Subcutaneous adipose tissue (tissue), 4 donors: Measurements from ENCODE around the gene CYP19A1. TPM values are rescaled to one million over a fixed set of nuclear protein-coding genes. Genes with fewer than 3 reads are reported as not detected.

Experiments
- total RNA-seq, 4 donors: library from RNA; depleted of rRNA; stranded (reverse); fragments of >200 nt; gene quantifications; one replicate each; pipeline ENCODE4 v1.1.0, GENCODE V29; 2016
- TF ChIP-seq, protein P1 (sequence below): fragments of 450-650 bp; IDR thresholded peaks from one replicate; pipeline ENCODE4 v1.5.1; 2016; ENCODE audit warnings: low read depth, mild to moderate bottlenecking, control low read depth, antibody characterized with exemption, moderate library complexity

The CYP19A1 gene
- total RNA-seq, 4 donors from 2014 or later, result 0.75 to 16.7 (median 8.3) TPM

DNA sequence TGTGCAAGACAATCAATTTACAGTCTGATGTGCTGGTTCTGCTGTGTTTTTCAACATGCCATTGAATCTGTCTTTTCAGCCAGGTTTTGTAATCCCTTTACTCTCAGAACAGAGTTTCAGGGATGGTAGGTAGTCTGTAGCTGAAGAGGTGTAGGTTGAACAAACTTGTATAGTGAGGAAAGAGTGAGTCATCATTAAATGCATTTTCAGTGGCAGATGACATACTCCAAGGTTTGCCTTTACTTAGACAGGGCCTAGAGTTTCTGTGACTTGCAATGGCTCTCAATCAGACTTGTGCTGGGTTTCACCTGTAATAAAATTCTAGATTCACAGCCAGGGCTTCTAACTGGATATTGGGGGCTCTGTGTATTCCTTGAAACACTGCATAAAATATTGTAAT is 94.6 kb downstream of the CYP19A1 start:
- TF ChIP-seq, protein P1, sequence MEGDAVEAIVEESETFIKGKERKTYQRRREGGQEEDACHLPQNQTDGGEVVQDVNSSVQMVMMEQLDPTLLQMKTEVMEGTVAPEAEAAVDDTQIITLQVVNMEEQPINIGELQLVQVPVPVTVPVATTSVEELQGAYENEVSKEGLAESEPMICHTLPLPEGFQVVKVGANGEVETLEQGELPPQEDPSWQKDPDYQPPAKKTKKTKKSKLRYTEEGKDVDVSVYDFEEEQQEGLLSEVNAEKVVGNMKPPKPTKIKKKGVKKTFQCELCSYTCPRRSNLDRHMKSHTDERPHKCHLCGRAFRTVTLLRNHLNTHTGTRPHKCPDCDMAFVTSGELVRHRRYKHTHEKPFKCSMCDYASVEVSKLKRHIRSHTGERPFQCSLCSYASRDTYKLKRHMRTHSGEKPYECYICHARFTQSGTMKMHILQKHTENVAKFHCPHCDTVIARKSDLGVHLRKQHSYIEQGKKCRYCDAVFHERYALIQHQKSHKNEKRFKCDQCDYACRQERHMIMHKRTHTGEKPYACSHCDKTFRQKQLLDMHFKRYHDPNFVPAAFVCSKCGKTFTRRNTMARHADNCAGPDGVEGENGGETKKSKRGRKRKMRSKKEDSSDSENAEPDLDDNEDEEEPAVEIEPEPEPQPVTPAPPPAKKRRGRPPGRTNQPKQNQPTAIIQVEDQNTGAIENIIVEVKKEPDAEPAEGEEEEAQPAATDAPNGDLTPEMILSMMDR, result no peak

DNA sequence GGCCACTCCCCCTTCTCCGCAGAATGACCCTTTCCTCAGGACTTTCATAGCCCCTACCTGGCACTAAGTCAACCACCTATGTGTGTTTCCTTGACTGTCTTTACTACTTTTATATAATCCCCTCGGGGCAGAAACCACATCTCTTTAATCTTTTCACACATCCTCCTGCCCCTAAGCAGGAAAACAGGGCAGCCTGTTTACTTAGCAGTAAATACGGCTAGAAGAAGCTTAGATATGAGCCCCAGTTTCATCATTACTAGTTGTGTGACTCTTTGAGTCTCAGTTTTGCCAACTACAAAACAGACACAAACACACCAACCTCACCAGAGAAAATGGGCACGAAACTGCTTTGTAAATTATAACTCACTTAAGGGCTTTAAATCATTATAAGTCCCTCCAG is 98.3 kb downstream of the CYP19A1 start:
- TF ChIP-seq, protein P1, result no peak

DNA sequence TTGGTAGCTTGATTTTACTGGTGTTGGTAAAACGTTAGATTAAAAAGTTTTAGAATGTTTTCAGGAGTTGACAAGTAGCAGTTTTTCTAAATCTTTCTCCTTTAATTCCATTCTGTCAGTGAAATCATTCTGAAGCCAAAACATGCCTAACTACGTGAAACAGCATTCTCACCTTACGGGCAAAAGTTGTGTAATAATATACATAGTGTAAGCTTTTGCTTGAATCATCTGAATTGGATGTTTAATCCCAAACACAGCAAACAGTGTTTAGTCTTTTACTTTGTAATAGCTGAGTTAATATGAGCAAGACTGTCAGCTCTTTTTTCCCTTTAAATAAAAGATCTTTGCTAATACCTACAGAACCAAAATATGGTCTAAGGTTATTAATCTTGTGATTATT is 100.6 kb downstream of the CYP19A1 start:
- TF ChIP-seq, protein P1, result no peak

DNA sequence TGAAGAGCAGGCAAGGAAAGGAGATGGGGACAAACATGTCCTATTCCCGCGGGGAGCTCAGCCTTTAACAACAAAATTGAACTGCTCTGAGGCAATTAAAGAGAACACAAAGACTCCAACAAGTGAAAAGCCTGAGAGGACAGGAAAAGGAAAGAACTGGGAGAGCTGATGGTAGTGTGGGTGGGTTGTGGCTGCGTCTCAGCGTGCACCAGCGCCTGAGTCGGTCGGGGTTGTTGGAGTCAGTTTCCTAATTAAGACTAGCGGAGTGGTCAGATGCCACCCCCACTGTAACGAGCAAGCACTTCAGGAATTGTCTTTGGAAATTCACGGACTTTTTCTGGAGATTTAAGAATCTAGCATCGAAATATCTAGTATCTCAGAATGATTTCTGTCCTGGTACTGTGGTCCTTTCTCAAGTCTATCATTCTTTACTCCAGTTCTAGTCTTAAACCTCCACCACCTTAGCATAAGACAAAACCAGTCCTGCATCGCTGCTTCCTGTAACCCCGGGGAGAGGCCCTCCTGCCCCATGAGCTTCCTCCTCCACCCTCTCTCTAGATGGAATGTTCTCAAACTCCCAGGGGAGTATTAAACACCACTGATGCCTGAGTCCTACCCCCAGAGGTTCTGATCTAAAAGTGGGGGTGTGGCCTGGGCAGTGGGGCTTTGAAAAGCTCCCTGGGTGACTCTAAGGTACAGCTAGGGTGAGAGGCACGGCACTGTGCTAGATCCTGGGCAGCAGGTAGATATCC is 104.0 kb downstream of the CYP19A1 start:
- TF ChIP-seq, protein P1, result no peak

DNA sequence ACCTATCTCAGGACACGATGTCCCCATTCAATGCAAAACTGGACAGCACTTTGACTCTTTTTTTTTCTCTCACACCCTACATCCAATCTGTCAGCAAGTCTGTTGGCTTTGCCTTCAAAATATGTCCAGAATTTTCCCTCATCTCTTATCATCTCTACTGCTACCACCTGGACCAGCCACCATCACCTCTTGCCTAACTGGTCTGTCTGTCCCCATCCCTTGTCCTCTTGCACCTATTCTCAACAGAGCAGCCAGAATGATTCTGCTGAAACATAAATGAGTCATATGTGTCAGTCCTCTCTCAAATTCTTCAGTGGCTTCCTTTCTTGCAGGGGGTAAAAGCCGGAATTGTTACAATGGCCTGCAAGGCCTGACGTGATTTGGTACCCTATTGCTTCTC is 105.8 kb downstream of the CYP19A1 start:
- TF ChIP-seq, protein P1, result no peak

DNA sequence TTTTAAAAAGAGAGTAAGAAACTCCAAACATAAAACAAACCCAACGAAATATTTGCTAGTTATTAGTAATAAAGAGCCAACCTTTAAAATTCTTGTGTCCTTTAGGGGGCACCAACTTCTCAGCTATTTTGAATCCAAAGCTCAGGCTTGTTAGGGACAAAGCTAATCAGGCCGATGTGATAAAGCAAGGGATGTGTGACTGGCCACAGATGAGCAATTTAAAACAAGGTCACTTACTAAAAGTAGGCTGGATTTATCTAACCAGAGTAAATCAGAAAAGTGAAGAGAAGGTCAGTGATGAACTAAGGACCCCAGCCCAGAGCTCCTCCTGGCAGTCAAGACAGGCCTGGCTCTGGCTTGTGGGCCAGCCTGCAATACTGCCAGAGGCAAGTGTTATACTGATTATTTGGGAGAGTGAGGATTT is 108.5 kb downstream of the CYP19A1 start:
- TF ChIP-seq, protein P1, result no peak

DNA sequence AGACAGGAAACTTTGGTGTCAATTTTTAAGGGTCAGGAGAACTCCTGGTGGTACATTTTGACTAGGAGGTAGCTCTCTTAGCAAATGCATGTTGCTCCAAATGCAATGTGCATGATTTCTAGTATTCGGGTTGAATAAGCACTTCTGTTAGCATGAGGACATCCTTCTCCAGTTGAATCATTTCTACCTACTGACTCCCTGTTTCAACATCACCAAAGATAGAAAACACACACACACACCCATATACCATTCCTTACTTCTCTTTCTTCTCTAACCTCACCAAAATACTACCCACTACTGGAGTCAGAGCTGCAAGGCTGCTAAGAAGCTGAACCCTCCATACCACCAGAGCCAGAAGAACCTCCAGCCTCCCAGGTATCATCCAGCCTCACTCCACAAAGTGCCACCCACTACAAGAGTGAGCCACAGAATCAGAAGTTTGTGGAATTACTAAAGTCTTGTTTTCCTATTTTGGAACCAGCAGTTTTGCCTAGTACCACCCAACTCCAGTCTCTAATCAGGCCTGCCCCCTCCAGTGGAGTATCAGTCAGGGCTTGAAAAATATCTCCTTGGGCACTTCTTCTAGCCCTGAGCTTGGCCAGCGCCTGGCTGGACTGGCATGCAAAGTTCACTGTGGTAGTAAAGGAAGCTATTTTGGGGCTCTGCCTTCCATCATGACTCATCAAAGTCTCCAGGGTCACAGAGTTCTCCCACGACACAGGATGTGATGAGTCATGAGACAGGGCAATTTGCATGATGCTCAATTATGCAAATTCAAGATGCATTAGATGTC is 110.3 kb downstream of the CYP19A1 start:
- TF ChIP-seq, protein P1, result no peak
